ENCODE data around the gene CSPG5. TPM values are rescaled to one million over a fixed set of nuclear protein-coding genes. Genes with fewer than 3 reads are reported as not detected.

The CSPG5 gene
- polyA plus RNA-seq, 1 donor (not counting 4 experiments of a cell fraction or from before 2014, with no cell fraction given): 0.14 TPM

DNA sequence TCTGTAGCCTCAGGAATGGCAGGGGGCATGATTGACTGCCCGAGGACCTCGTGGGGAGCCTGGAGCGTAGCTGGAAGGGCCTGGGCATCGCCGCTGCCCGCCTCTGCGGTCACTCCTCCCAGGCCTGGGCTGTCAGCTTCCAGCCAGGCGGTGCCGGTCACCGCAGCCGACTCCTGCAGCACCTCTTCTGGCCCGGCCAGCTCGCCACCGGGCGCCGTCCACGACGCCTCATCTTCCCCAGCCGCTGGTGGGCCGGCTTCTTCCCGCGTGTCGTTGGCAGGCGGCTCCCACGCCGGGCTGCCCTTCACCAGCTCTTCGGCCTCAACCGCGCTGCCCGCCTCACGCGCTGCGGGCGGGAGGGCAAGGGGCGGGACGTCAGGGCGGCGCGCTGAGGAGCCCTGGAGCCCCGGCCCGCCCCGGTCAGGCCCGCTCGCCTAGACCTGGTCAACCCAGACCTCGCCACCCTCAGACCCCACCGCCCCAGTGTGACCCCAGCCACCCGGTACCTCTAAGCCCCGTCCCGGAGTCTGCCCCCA lies 1.0 kb downstream of the CSPG5 start:
- dilution Hi-C loops (cut with MboI; ENCODE audit: extremely low pct_ligation_motif_present, low sequenced_read_pairs): no loop called here
- TF ChIP-seq CTCF (optimal IDR thresholded peaks at IDR 0.05 in 1 of 3, IDR thresholded peaks at IDR 0.05 in 1 of 3, conservative IDR thresholded peaks at IDR 0.05 in 1 of 3; ENCODE audit: extremely low read depth in 1 of 3, insufficient read depth in 2 of 3, low read length in 3 of 3) (no peak), EZH2 (IDR thresholded peaks at IDR 0.05; ENCODE audit: low read length) (no peak)
- no peaks in the 10 kb centered on the region for H3K4me1 ChIP-seq (ENCODE audit: control insufficient read depth, extremely low read depth, insufficient read depth, low read length)
- peak overlapping the region; percentile 26 for H2AFZ ChIP-seq (ENCODE audit: control insufficient read depth, low read length)
- H4K20me1 ChIP-seq (ENCODE audit: control insufficient read depth, extremely low read depth, insufficient read depth, low read length): no peaks in the 10 kb centered on the region
- no peaks in the 10 kb centered on the region for H3K9me1 ChIP-seq (ENCODE audit: control insufficient read depth, extremely low read depth, insufficient read depth, low read length)
- no peak overlapping the region for H3K9ac ChIP-seq (ENCODE audit: control insufficient read depth, extremely low read depth, insufficient read depth, low read length)
- peaks cover 26% of the 10 kb centered on the region for H3K27me3 ChIP-seq (ENCODE audit: control insufficient read depth, extremely low read depth, insufficient read depth, low read length)
- no peak overlapping the region for H3K27ac ChIP-seq (ENCODE audit: control insufficient read depth, insufficient read depth, low read length)
- H3K4me2 ChIP-seq (ENCODE audit: control insufficient read depth, extremely low read depth, insufficient read depth, low read depth, low read length): peak overlapping the region; percentile 75
- FAIRE-seq (no peak), DNase-seq (ENCODE audit: low read depth, low spot score) (no peak)
- no peaks in the 10 kb centered on the region for H3K79me2 ChIP-seq (ENCODE audit: control insufficient read depth, insufficient read depth, low read length)
- H3K36me3 ChIP-seq (ENCODE audit: control insufficient read depth in 2 of 2, extremely low read depth in 1 of 2, insufficient read depth in 2 of 2, low read length in 2 of 2): no peaks in the 10 kb centered on the region
- H3K4me3 ChIP-seq (ENCODE audit: control insufficient read depth in 2 of 3, extremely low read depth in 1 of 3, insufficient read depth in 2 of 3, low read depth in 1 of 3, low read length in 3 of 3): peak overlapping the region in 2 of 3 experiments; percentile 40 to 51
- H3K9me3 ChIP-seq (ENCODE audit: control insufficient read depth, low read depth, low read length): no peaks in the 10 kb centered on the region

DNA sequence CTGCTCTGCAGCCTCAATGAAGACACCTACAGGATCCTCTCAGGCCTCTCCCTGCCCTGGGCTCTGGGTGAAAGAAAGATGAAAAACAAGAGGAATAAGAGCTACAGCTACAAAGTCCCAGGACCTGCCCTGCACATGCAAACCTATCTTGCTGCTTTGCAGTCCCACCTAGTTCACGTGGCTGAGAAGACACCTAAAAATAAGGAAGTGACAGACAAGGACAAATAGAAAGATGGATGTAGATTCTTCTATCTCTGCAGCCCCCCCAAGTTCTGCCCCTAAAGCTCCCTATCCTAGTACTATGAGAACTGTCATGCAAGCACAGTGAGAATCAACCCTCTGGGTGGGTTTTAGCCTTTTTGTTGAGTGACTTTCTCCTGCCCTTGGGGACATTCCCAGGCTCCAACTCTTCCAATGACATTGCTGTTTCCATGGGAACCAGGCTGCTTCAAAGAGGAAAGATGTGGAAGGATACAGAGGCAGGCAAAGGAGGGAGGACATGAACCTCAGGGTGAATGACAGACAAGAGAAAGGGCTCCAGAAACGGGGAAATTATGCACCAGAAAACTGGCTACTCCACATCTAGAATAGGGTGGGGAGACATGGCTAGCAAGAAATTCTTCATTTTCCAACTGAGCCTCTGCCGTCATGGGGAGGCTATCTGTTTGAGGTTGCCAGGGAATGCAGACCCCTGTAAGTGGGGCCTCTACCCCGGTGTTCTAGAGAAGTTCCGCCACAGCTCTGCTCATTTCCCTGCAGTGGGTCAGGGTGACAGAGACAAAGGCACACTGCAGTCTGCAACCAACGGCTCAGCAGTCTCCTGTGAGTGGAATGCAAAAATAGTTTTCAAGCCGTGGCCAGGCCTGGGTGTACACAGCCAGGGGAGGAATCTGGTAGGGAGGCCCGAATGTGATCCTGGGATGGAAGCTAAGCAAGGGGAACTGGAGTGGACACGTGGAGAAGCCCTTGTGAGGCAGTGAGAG lies 5.2 kb downstream of the CSPG5 start:
- Histone ChIP-seq H3K79me2 (ENCODE audit: control insufficient read depth, insufficient read depth, low read length) (no peaks in the 10 kb centered on the region), H3K27ac (ENCODE audit: control insufficient read depth, insufficient read depth, low read length) (no peak overlapping the region), H3K27me3 (ENCODE audit: control insufficient read depth, extremely low read depth, insufficient read depth, low read length) (peaks cover 26% of the 10 kb centered on the region), H3K4me2 (ENCODE audit: control insufficient read depth, extremely low read depth, insufficient read depth, low read depth, low read length) (no peak overlapping the region), H3K4me1 (ENCODE audit: control insufficient read depth, extremely low read depth, insufficient read depth, low read length) (no peaks in the 10 kb centered on the region), H3K9me3 (ENCODE audit: control insufficient read depth, low read depth, low read length) (no peaks in the 10 kb centered on the region), H3K4me3 (ENCODE audit: control insufficient read depth in 2 of 3, extremely low read depth in 1 of 3, insufficient read depth in 2 of 3, low read depth in 1 of 3, low read length in 3 of 3) (no peak overlapping the region), H2AFZ (ENCODE audit: control insufficient read depth, low read length) (no peak overlapping the region), H3K9ac (ENCODE audit: control insufficient read depth, extremely low read depth, insufficient read depth, low read length) (no peak overlapping the region), H3K9me1 (ENCODE audit: control insufficient read depth, extremely low read depth, insufficient read depth, low read length) (no peaks in the 10 kb centered on the region), H4K20me1 (ENCODE audit: control insufficient read depth, extremely low read depth, insufficient read depth, low read length) (no peaks in the 10 kb centered on the region), H3K36me3 (ENCODE audit: control insufficient read depth in 2 of 2, extremely low read depth in 1 of 2, insufficient read depth in 2 of 2, low read length in 2 of 2) (no peaks in the 10 kb centered on the region)
- dilution Hi-C loops (cut with MboI; ENCODE audit: extremely low pct_ligation_motif_present, low sequenced_read_pairs): no loop called here
- TF ChIP-seq EZH2 (IDR thresholded peaks at IDR 0.05; ENCODE audit: low read length) (no peak), CTCF (optimal IDR thresholded peaks at IDR 0.05 in 1 of 3, IDR thresholded peaks at IDR 0.05 in 1 of 3, conservative IDR thresholded peaks at IDR 0.05 in 1 of 3; ENCODE audit: extremely low read depth in 1 of 3, insufficient read depth in 2 of 3, low read length in 3 of 3) (no peak)
- no peak for FAIRE-seq
- DNase-seq (ENCODE audit: low read depth, low spot score): no peak
